Panc1 (cell line): ENCODE data around the gene ERLEC1. TPM values are rescaled to one million over a fixed set of nuclear protein-coding genes. Genes with fewer than 3 reads are reported as not detected.

Experiments used
- ATAC-seq: fragments of 200-7000 bp; cut with Tn5 transposase; 2 replicates; pipeline ENCODE4 v1.9.1; 2020; ENCODE audit warnings: mild to moderate bottlenecking, moderate library complexity
- BruUV-seq: library from RNA; stranded (reverse); fragments of 400-500 nt; replicated peaks from 2 replicates; lab custom pipeline; 2021; lab: Mats Ljungman, UMichigan
- CTCF ChIA-PET: fragments of 300-600 bp; sonication (Branson Sonifier 250); formaldehyde crosslinking; loops from one replicate; lab custom pipeline; 2022; ENCODE audit warnings: antibody characterized with exemption; lab: Charles Lee
- POLR2A ChIA-PET: fragments of 300-600 bp; sonication (Branson Sonifier 250); formaldehyde crosslinking; loops from one replicate; lab custom pipeline; 2022; ENCODE audit warnings: antibody characterized with exemption; lab: Charles Lee
- DNase-seq: peaks from one replicate; pipeline ENCODE4 v3.0.0-alpha.2; 2010; ENCODE audit warnings: low read depth, low spot score
- H3K27ac ChIP-seq: 2 replicates; pipeline ENCODE4 v1.5.1; 2011; ENCODE audit warnings: mild to moderate bottlenecking, low read length, inconsistent platforms
- H3K27me3 ChIP-seq: fragments of 200-500 bp; sonication (Bioruptor generic); 2 replicates; pipeline ENCODE4 v1.6.0; 2014; ENCODE audit warnings: low read length, inconsistent platforms; ENCODE audit not compliant: control insufficient read depth, insufficient read depth
- H3K36me3 ChIP-seq: fragments of 200-500 bp; sonication (Bioruptor generic); 2 replicates; pipeline ENCODE4 v1.5.1; 2014; ENCODE audit warnings: inconsistent platforms, mild to moderate bottlenecking, low read length, moderate library complexity; ENCODE audit not compliant: control insufficient read depth, insufficient read depth
- H3K4me1 ChIP-seq: 2 replicates; pipeline ENCODE4 v1.5.1; 2011; ENCODE audit warnings: inconsistent platforms, mild to moderate bottlenecking, low read length, moderate library complexity; ENCODE audit not compliant: control insufficient read depth, insufficient read depth
- H3K4me3 ChIP-seq, 2 experiments: 2 replicates each; pipeline ENCODE4 v1.5.1; 2011 to 2012; ENCODE audit warnings: low read depth in 2 of 2, low read length in 2 of 2, mild to moderate bottlenecking in 2 of 2, inconsistent platforms in 1 of 2, moderate library complexity in 1 of 2
- H3K9me3 ChIP-seq: fragments of 200-500 bp; sonication (Bioruptor generic); 2 replicates; pipeline ENCODE4 v1.5.1; 2014; ENCODE audit warnings: low read depth, mild to moderate bottlenecking, inconsistent platforms, low read length, moderate library complexity; ENCODE audit not compliant: control insufficient read depth, insufficient read depth
- CTCF ChIP-seq: fragments of 450-650 bp; IDR thresholded peaks from 2 replicates; pipeline ENCODE4 v1.5.1; 2017; ENCODE audit warnings: mild to moderate bottlenecking
- POLR2AphosphoS5 ChIP-seq: IDR thresholded peaks from 2 replicates; pipeline ENCODE4 v1.6.1; 2012; ENCODE audit warnings: mild to moderate bottlenecking, low read depth, low read length, moderate library complexity
- REST ChIP-seq, 2 experiments: IDR thresholded peaks; 2 replicates each; pipeline ENCODE4 v1.6.1; 2011 to 2012; ENCODE audit warnings: low read depth in 2 of 2, control low read depth in 1 of 2, low read length in 1 of 2, mild to moderate bottlenecking in 1 of 2, moderate library complexity in 1 of 2; ENCODE audit not compliant: insufficient read depth in 1 of 2
- SIN3A ChIP-seq: IDR thresholded peaks from 2 replicates; pipeline ENCODE4 v1.6.1; 2012; ENCODE audit warnings: low read depth, mild to moderate bottlenecking, low read length, moderate library complexity, borderline replicate concordance; ENCODE audit not compliant: insufficient read depth
- TCF7L2 ChIP-seq: IDR thresholded peaks from 2 replicates; pipeline ENCODE4 v1.6.1; 2011; ENCODE audit warnings: mild to moderate bottlenecking, low read depth, low read length, inconsistent platforms
- in situ Hi-C: cut with HindIII; loops from 2 replicates; pipeline ENCODE4 v1.10.0; 2016; ENCODE audit warnings: low sequenced_read_pairs, low pct_unique_long_range_greater_than_20kb
- intact Hi-C: fragments of 100-400 bp; cut with micrococcal nuclease; formaldehyde crosslinking; loops from one replicate; pipeline ENCODE4 v1.10.0; 2022; ENCODE audit not compliant: unreplicated experiment
- total RNA-seq: library from RNA; stranded (reverse); gene quantifications from one replicate; pipeline ENCODE4 v1.2.1, GENCODE V29; 2021; ENCODE audit not compliant: unreplicated experiment

ERLEC1 gene
- total RNA-seq, 1 experiment from 2014 or later = 43.9 TPM

GRCh38 chr2:53769318-53769945 is 17.4 kb upstream of the ERLEC1 start:
- no peaks in the 10 kb centered on the region for H3K27me3 ChIP-seq
- POLR2A ChIA-PET = no interaction called here
- no peak for DNase-seq
- ATAC-seq = no peak
- intact Hi-C loops (no loop called here), in situ Hi-C loops (no loop called here)
- CTCF ChIA-PET = no interaction called here
- BruUV-seq = no TSS peak
- no peak overlapping the region for H3K4me3 ChIP-seq
- H3K9me3 ChIP-seq = no peaks in the 10 kb centered on the region
- TF ChIP-seq SIN3A (no peak), CTCF (no peak)
- H3K36me3 ChIP-seq = no peaks in the 10 kb centered on the region
- H3K4me1 ChIP-seq = peaks cover 12% of the 10 kb centered on the region
- no peak overlapping the region for H3K27ac ChIP-seq

DNA sequence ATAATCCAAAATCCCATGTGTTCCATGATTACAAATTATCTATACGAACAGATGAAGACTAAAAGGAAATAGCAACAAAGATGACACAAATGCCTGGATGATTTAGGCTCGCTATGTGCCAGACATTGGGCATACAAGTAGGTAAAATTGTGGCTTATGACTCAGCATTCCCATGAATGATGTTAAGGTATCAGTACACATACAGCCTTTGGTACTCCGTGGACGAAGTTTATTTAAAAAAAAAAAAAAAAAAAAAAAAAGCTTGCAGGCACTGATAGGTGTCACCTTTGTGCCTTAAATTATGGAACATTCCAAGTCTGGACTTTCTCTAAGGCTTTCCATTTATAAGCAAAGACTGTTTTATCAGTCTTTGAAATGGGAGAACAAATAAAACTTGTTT is 16.6 kb upstream of the ERLEC1 start:
- Histone ChIP-seq H3K4me3 (no peak overlapping the region), H3K27me3 (no peaks in the 10 kb centered on the region), H3K36me3 (peaks cover 4% of the 10 kb centered on the region; the same call in 1 of the 2 replicates), H3K27ac (no peak overlapping the region), H3K4me1 (peaks cover 12% of the 10 kb centered on the region), H3K9me3 (no peaks in the 10 kb centered on the region)
- ChIA-PET CTCF (no interaction called here), POLR2A (interaction anchor here (0.6 kb wide), 1 partner anchor 284 kb away, joined by 3 read pairs; no protein-coding TSS in a partner anchor)
- in situ Hi-C loops (no loop called here), intact Hi-C loops (no loop called here)
- no peak for TF ChIP-seq CTCF
- TF ChIP-seq TCF7L2 = no peak
- TF ChIP-seq POLR2AphosphoS5 = no peak
- no peak for TF ChIP-seq REST (IDR thresholded peaks at IDR 0.05; ENCODE audit: insufficient read depth in 1 of 2, low read depth in 2 of 2, low read length in 1 of 2)
- TF ChIP-seq SIN3A = no peak
- ATAC-seq (no peak), DNase-seq (no peak)
- no TSS peak for BruUV-seq
